ENCODE measurements around the gene C19orf47.
"Not testable (repeated sequence)": the region's sequence is repeated elsewhere in the genome, so short reads cannot be mapped to it uniquely, and the experiment has no call there.

GRCh38 chr19:40333083-40333482 is 15.1 kb downstream of the C19orf47 start:
- TF ChIP-seq POLR2AphosphoS5 (IDR thresholded peaks at IDR 0.05); CTCF (IDR thresholded peaks at IDR 0.05; ENCODE audit: poor library complexity, severe bottlenecking): not testable (repeated sequence)

Measured in neural cell (in vitro differentiated cells).